Trophoblast cell (in vitro differentiated cells and primary cell): ENCODE data around the gene GMPPA.
A peak's percentile ranks its signal among the peaks of the same experiment; 100 is the strongest.

Experiments
- DNase-seq, 2 donors: peaks; one replicate each; pipeline ENCODE4 v3.0.0-alpha.2; 2016
- H2AFZ ChIP-seq: 2 replicates; pipeline ENCODE4 v1.6.1; 2013; ENCODE audit warnings: low read length, moderate library complexity, mild to moderate bottlenecking; ENCODE audit not compliant: insufficient read depth, poor library complexity
- H2AK5ac ChIP-seq: 2 replicates; pipeline ENCODE4 v1.6.1; 2013; ENCODE audit warnings: mild to moderate bottlenecking, low read length
- H2BK120ac ChIP-seq: 2 replicates; pipeline ENCODE4 v1.6.1; 2013; ENCODE audit warnings: low read length, mild to moderate bottlenecking, moderate library complexity; ENCODE audit not compliant: insufficient read depth, poor library complexity
- H2BK12ac ChIP-seq: 2 replicates; pipeline ENCODE4 v1.6.1; 2013; ENCODE audit warnings: mild to moderate bottlenecking, low read length, moderate library complexity
- H2BK5ac ChIP-seq: 2 replicates; pipeline ENCODE4 v1.6.1; 2013; ENCODE audit warnings: low read length, low read depth, moderate library complexity, mild to moderate bottlenecking; ENCODE audit not compliant: poor library complexity
- H3K14ac ChIP-seq: 2 replicates; pipeline ENCODE4 v1.6.1; 2013; ENCODE audit warnings: mild to moderate bottlenecking, low read length
- H3K18ac ChIP-seq: 2 replicates; pipeline ENCODE4 v1.6.1; 2013; ENCODE audit warnings: mild to moderate bottlenecking, low read length
- H3K23ac ChIP-seq: 2 replicates; pipeline ENCODE4 v1.6.1; 2013; ENCODE audit warnings: low read length
- H3K27ac ChIP-seq: 2 replicates; pipeline ENCODE4 v1.5.1; 2013; ENCODE audit warnings: low read depth, mild to moderate bottlenecking, inconsistent platforms, low read length, moderate library complexity
- H3K27me3 ChIP-seq: 2 replicates; pipeline ENCODE4 v1.6.1; 2013; ENCODE audit warnings: inconsistent platforms, mild to moderate bottlenecking, low read length, moderate library complexity; ENCODE audit not compliant: insufficient read depth
- H3K36me3 ChIP-seq, 2 experiments: 1 replicate in 1 of 2; 2 replicates in 1 of 2; pipeline ENCODE4 v1.6.1; 2013; ENCODE audit warnings: low read length in 2 of 2, mild to moderate bottlenecking in 2 of 2, moderate library complexity in 1 of 2; ENCODE audit not compliant: insufficient read depth in 2 of 2, control insufficient read depth in 1 of 2
- H3K4ac ChIP-seq: 2 replicates; pipeline ENCODE4 v1.6.1; 2013; ENCODE audit warnings: low read depth, mild to moderate bottlenecking, low read length, moderate library complexity
- H3K4me1 ChIP-seq, 2 experiments: 1 replicate in 1 of 2; 2 replicates in 1 of 2; pipeline ENCODE4 v1.6.1; 2013; ENCODE audit warnings: low read length in 2 of 2, mild to moderate bottlenecking in 2 of 2, moderate library complexity in 1 of 2; ENCODE audit not compliant: insufficient read depth in 2 of 2, control insufficient read depth in 1 of 2
- H3K4me2 ChIP-seq: 2 replicates; pipeline ENCODE4 v1.6.1; 2013; ENCODE audit warnings: inconsistent platforms, mild to moderate bottlenecking, low read length, moderate library complexity
- H3K4me3 ChIP-seq: 2 replicates; pipeline ENCODE4 v1.5.1; 2013; ENCODE audit warnings: mild to moderate bottlenecking, low read depth, low read length, inconsistent platforms
- H3K79me1 ChIP-seq: one replicate; pipeline ENCODE4 v1.6.1; 2013; ENCODE audit warnings: low read length
- H3K79me2 ChIP-seq: 2 replicates; pipeline ENCODE4 v1.6.1; 2013; ENCODE audit warnings: low read length, mild to moderate bottlenecking; ENCODE audit not compliant: control insufficient read depth, insufficient read depth, poor library complexity
- H3K9ac ChIP-seq: 2 replicates; pipeline ENCODE4 v1.6.1; 2013; ENCODE audit warnings: mild to moderate bottlenecking, low read length
- H3K9me3 ChIP-seq: 2 replicates; pipeline ENCODE4 v1.6.1; 2013; ENCODE audit warnings: low read depth, mild to moderate bottlenecking, control low read depth, inconsistent platforms, low read length; ENCODE audit not compliant: insufficient read depth
- H4K12ac ChIP-seq: 2 replicates; pipeline ENCODE4 v1.6.1; 2013; ENCODE audit warnings: low read depth, mild to moderate bottlenecking, low read length, moderate library complexity
- H4K8ac ChIP-seq: 2 replicates; pipeline ENCODE4 v1.6.1; 2013; ENCODE audit warnings: low read depth, mild to moderate bottlenecking, low read length, moderate library complexity
- H4K91ac ChIP-seq: one replicate; pipeline ENCODE4 v1.6.1; 2013; ENCODE audit warnings: low read depth, mild to moderate bottlenecking, low read length, moderate library complexity
- WGBS: extraction: QIAGEN DNeasy Blood & Tissue Kit; methylation state at CpG from one replicate; pipeline ENCODE4 v1.1.7; 2013; ENCODE audit warnings: missing lambda C conversion rate; ENCODE audit not compliant: insufficient read length, insufficient coverage; ENCODE audit errors: extremely low coverage; 5-methylcytosine and 5-hydroxymethylcytosine counted together

Gene GMPPA

DNA sequence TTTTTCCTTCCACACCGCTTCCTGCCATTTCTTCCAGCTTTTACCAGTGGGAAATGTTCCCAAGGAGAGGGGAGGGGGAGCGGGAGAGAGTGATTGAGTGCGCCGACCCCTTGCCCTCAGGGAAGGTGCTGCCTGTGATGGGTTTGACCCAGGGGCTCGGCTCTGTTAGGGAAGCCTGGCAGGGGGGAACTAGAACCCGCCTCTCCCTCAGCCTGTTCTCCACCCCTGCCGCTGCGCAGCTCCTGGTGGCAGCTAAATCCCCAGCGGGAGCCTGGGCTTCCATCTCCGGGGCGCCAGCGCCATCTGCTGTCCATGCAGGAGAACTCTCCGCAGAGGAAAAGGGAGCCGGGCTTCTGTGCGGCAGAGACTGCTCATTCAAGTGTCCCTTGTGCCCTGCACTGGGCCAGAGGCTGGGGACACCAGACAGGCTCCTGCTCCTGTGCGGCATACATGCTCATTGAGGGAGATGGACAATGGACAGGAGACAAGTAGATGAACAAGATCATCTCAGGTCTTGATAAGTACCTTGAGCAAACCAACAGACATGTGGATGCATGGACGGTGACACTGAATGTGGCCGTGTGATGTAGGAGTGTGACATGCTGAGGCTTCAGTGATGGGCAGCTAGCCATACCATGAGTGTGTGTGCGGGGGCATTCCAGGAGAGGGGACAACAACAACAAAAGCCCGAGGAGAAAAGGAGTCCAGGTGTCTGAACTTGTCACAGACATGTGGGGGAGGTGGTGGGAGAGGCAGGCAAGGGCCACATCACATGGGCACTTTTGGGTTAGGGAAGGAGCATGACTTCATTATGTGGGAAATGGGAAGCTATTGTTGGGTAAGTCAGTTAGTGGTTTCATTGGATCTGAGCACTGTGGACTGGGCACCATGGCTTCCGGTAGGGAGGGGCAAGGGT is 31.6 kb downstream of the GMPPA start:
- Histone ChIP-seq H3K79me2 (no peaks in the 10 kb centered on the region), H3K4me2 (peak overlapping the region; percentile 45), H3K79me1 (no peaks in the 10 kb centered on the region), H3K27me3 (peaks cover 9% of the 10 kb centered on the region), H3K4ac (no peak overlapping the region), H2BK120ac (no peak overlapping the region), H2AFZ (no peak overlapping the region), H2AK5ac (no peak overlapping the region), H4K8ac (no peak overlapping the region), H3K18ac (no peak overlapping the region), H3K9me3 (peaks cover 3% of the 10 kb centered on the region), H3K9ac (no peak overlapping the region), H4K12ac (no peak overlapping the region), H4K91ac (no peak overlapping the region), H3K4me1 (no peaks in the 10 kb centered on the region), H3K14ac (no peak overlapping the region), H2BK12ac (no peak overlapping the region), H2BK5ac (no peak overlapping the region), H3K36me3 (no peaks in the 10 kb centered on the region), H3K23ac (no peak overlapping the region), H3K4me3 (no peak overlapping the region), H3K27ac (no peak overlapping the region)
- peak; percentile 80 to 92 for DNase-seq
- no CpG with 5 or more reads among the region's 21 CpGs for WGBS

DNA sequence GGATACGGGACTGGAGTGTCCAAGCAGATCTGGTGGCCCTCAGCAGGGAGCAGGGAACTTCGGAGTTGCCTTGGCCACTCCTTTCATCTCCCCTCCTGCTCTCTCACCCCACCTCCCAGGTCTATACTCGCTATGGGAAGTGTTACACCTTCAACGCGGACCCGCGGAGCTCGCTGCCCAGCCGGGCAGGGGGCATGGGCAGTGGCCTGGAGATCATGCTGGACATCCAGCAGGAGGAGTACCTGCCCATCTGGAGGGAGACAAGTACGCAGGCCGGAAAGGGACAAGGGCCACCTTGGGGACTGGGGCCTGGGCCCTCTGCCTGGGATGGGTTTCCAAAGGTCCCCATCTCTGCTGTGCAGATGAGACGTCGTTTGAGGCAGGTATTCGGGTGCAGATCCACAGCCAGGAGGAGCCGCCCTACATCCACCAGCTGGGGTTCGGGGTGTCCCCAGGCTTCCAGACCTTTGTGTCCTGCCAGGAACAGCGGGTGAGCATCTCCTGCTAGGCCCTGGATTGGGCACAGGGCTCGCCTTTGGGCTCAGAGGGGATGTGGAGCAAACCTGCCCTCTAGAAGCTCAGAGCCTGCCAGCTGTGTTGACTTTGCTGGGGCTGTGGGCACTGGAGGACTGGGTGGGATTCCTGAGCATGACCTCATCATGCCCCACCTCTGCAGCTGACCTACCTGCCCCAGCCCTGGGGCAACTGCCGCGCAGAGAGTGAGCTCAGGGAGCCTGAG is 33.1 kb downstream of the GMPPA start:
- H3K4me1 ChIP-seq: no peaks in the 10 kb centered on the region
- H4K12ac ChIP-seq: no peak overlapping the region
- no peaks in the 10 kb centered on the region for H3K79me2 ChIP-seq
- no peak overlapping the region for H2BK12ac ChIP-seq
- no peak overlapping the region for H3K23ac ChIP-seq
- no peaks in the 10 kb centered on the region for H3K79me1 ChIP-seq
- no peak overlapping the region for H4K91ac ChIP-seq
- no peak overlapping the region for H3K18ac ChIP-seq
- no peak overlapping the region for H3K14ac ChIP-seq
- H2AFZ ChIP-seq: no peak overlapping the region
- no peak overlapping the region for H2BK120ac ChIP-seq
- H3K36me3 ChIP-seq: no peaks in the 10 kb centered on the region
- H3K27ac ChIP-seq: no peak overlapping the region
- no peak overlapping the region for H2BK5ac ChIP-seq
- no peak overlapping the region for H4K8ac ChIP-seq
- no peak overlapping the region for H2AK5ac ChIP-seq
- peaks cover 3% of the 10 kb centered on the region for H3K9me3 ChIP-seq
- peak in 1 of 2 donors; percentile 29 for DNase-seq
- no peak overlapping the region for H3K4me2 ChIP-seq
- WGBS: no CpG with 5 or more reads among the region's 20 CpGs
- no peak overlapping the region for H3K4ac ChIP-seq
- H3K27me3 ChIP-seq: peaks cover 9% of the 10 kb centered on the region
- no peak overlapping the region for H3K4me3 ChIP-seq
- H3K9ac ChIP-seq: no peak overlapping the region

DNA sequence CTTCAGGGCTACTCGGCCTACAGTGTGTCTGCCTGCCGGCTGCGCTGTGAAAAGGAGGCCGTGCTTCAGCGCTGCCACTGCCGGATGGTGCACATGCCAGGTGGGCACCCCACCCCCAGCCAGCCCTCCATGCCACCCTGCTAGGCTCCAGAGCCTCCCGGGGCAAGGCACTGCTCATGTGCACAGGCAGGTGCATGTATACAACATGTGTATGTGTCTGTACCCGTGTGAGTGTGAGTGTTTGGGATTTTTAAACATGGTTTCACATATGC is 33.6 kb downstream of the GMPPA start:
- Histone ChIP-seq H2BK12ac (no peak overlapping the region), H3K27me3 (peaks cover 9% of the 10 kb centered on the region), H3K4me1 (peaks cover 0 to 4% of the 10 kb centered on the region in 2 experiments), H3K36me3 (no peaks in the 10 kb centered on the region), H2AK5ac (no peak overlapping the region), H3K79me1 (peaks cover under 1% of the 10 kb centered on the region), H3K4ac (no peak overlapping the region), H4K8ac (no peak overlapping the region), H2AFZ (no peak overlapping the region), H3K18ac (no peak overlapping the region), H2BK5ac (no peak overlapping the region), H4K91ac (no peak overlapping the region), H3K4me2 (no peak overlapping the region), H3K9ac (no peak overlapping the region), H2BK120ac (no peak overlapping the region), H3K9me3 (peaks cover 3% of the 10 kb centered on the region), H3K79me2 (no peaks in the 10 kb centered on the region), H3K23ac (no peak overlapping the region), H3K14ac (no peak overlapping the region), H3K27ac (no peak overlapping the region), H3K4me3 (no peak overlapping the region), H4K12ac (no peak overlapping the region)
- WGBS: no CpG with 5 or more reads among the region's 8 CpGs
- DNase-seq: peak in 1 of 2 donors; percentile 17

DNA sequence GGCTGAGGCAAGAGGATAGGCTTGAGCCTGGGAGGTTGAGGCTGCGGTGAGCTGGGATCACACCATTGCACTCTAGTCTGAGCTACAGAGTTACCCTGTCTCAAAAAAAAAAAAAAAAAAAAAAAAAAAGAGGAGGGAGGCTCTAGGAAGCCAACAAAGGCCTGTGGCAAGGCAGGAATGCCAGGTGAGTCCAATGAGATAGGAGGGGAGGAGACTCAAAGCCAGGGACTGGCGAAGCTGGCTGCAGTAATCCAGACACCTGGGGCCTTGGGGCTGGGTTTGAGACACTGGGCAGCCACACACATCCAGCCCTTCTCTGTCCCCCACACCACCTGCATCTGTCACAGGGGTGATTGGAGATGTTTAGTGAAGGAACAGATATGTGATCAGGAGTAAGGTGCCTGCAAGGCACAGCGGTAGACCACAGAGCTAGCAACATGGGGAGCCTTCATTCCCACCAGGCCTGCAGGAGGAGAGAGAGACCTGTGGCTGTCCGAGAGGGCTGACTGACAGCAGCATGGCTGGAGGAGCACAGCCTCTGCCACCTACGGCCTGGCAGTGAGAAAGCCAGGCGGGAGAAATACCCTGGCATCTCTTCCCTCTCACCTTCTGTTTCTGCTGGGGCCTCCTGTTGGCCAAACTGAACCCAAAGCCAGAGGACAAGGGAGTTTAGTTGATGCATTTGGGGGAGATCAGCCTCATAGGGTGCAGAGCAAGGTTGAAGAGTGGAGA is 35.4 kb downstream of the GMPPA start:
- Histone ChIP-seq H3K4me1 (peaks cover 5 to 13% of the 10 kb centered on the region in 2 experiments), H3K4me2 (no peak overlapping the region), H2BK5ac (no peak overlapping the region), H3K23ac (no peak overlapping the region), H3K14ac (no peak overlapping the region), H4K91ac (no peak overlapping the region), H3K27me3 (peaks cover 6% of the 10 kb centered on the region), H3K9me3 (peaks cover 3% of the 10 kb centered on the region), H2AFZ (no peak overlapping the region), H3K27ac (no peak overlapping the region), H3K18ac (no peak overlapping the region), H3K4me3 (no peak overlapping the region), H3K79me1 (peaks cover 2% of the 10 kb centered on the region), H2BK120ac (no peak overlapping the region), H3K9ac (no peak overlapping the region), H2BK12ac (no peak overlapping the region), H4K8ac (no peak overlapping the region), H3K79me2 (no peaks in the 10 kb centered on the region), H3K36me3 (peaks cover 7 to 9% of the 10 kb centered on the region in 2 experiments), H2AK5ac (no peak overlapping the region), H3K4ac (no peak overlapping the region), H4K12ac (no peak overlapping the region)
- no CpG with 5 or more reads among the region's 6 CpGs for WGBS
- no peak for DNase-seq
